Choroid plexus epithelial cell (primary cell): Measurements from ENCODE around the gene TMEM115.
A peak's percentile ranks its signal among the peaks of the same experiment; 100 is the strongest.

ENCODE experiments used
- DNase-seq: peaks from one replicate; pipeline ENCODE4 v3.0.0-alpha.2; 2010; ENCODE audit warnings: low read depth
- H3K4me3 ChIP-seq: 2 replicates; pipeline ENCODE4 v1.5.1; 2011; ENCODE audit warnings: low read depth, mild to moderate bottlenecking, control low read depth, low read length, moderate library complexity
- CTCF ChIP-seq: conservative IDR thresholded peaks from 2 replicates; pipeline ENCODE4 v1.5.1; 2011; ENCODE audit warnings: low read depth, mild to moderate bottlenecking, control low read depth, inconsistent platforms, low read length, moderate library complexity

TMEM115 gene

GRCh38 chr3:50339485-50340146, 19.7 kb downstream of the TMEM115 start:
- H3K4me3 ChIP-seq = peak overlapping the region; percentile 65
- TF ChIP-seq CTCF = no peak
- DNase-seq = peak; percentile 89

DNA sequence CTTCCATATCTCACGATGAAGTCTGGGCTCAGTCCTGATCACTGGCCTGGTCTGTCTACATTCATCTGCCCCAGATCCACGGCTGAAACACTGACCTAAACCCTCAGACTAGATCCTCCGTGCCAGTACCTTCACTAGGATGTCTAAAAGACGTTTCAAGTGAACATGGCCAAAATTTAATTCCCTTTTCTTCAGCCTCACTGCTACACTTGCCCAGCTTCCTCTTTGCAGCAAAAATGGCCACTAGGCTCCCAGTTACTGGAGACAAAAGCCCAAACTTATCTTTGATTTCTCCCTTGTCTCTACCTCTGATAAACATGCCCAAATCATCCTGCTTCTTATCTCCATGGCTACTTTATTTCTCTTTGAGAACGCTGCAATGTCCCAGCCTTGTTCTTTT, 20.4 kb downstream of the TMEM115 start:
- no peak for TF ChIP-seq CTCF
- no peak for DNase-seq
- no peak overlapping the region for H3K4me3 ChIP-seq

DNA sequence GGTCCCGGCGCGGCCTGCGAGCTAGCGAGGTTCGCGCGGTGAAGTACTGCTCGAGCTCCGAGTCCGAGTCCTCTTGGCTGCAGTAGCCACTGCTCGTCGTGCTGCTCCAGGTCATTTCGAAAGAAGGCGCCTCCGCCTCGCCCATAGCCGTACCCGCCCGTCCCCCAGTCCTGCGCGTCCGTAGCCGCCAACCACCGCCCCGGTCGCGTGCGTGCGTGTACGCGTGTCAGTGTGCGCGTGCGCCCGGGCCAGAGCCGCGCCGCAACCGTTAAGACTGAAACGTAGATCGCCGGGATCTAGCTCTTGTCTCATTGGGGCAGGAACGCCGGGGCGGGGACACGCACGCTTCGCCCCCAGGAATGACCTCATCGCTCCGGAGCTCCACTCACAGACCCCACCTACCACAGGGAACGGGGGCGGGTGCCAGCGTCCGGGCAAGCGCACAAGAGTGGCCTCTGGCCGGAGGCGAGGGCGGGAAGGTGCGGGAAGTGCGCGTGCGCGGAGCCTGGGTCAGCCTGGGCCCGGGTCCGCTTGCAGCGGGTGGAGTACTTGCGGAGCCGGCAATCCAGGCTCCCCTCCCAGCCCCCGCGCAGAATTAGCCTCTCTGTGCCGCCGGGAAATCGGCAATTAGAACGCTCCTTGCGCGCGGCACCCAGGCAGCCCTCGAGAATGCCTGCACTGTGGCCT, 22.0 kb downstream of the TMEM115 start:
- no peak for TF ChIP-seq CTCF
- H3K4me3 ChIP-seq = peak overlapping the region; percentile 87
- peak; percentile 100 for DNase-seq

DNA sequence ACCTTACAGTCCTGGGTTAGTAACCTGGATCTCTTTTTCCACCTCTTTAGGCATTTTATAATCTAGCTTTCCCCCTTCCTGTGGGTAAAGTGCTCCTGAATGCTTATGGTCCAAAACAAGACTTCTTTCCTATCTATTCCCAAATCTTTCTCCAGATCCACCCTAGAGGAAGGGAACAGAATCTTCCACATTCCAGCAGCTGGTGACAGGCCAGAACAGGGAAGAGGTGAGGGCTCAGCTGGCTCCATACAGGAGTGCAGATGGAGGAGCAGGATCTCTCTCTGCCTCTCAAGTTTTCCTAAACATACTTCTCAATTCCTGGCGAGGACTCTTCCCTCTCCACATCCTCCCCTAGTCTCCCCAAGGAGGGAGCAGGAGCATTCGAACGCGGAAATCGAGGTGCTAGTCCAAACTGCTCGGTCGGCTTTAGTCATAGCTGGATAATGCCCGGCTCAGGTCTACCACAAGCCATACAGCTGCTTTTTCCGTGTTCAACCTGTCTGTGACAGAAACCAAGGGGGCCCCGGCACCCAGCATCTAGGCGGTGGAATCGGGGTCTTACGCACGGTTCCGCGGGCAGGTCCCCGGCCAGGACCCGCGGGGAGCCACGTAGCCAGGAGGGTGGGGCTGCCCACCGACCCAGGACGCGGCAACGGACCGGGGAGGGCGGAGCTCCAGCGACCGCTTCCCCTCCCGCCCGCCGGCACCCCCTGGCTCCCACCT, 22.7 kb downstream of the TMEM115 start:
- peak; percentile 44 for DNase-seq
- peak overlapping the region; percentile 87 for H3K4me3 ChIP-seq
- no peak for TF ChIP-seq CTCF

DNA sequence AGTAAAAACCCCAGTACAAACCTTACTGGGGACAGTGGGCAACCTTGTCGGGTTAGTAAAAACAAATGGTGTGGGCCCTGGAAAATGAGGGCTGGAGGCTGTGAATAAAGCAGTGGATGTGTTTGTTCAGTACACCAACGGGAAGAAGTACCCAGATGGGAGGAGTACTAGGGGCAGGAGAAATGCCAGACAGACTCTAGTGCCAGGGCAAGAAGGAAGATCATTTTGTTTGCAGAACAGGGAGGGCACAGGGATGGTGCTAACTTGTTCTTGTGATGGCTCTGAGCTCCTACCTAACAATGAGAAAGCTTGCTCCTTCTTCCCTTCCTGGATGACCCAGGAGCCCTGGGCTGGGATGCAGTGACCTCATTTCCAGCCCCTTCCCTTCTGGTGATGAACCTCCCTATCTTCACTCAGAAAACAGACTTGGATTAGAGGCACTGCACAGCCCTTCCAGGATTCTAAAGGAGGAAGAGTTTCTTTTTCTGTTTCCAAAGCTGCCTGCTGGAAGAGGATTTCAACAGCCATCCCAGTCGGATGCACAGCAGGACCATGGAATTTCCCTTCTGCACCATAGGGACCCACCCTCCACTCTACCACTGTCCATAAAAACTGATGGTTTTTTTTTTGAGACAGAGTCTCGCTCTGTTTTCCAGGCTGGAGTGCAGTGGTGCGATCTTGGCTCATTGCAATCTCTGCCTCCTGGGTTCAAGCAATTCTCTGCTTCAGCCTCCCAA, 24.8 kb downstream of the TMEM115 start:
- no peak for DNase-seq
- TF ChIP-seq CTCF = no peak
- no peak overlapping the region for H3K4me3 ChIP-seq

GRCh38 chr3:50333744-50334328, 25.5 kb downstream of the TMEM115 start:
- TF ChIP-seq CTCF = no peak
- DNase-seq = peak; percentile 86
- no peak overlapping the region for H3K4me3 ChIP-seq
